Endothelial cell (in vitro differentiated cells): ENCODE results near the gene HMGCS1. TPM values are rescaled to one million over a fixed set of nuclear protein-coding genes. Genes with fewer than 3 reads are reported as not detected.

Experiments
- DNase-seq: peaks from one replicate; pipeline ENCODE4 v3.0.0; 2021; ENCODE audit warnings: low spot score
- H3K27ac Mint-ChIP-seq: one replicate; pipeline ENCODE4 v1.8.0; 2021; ENCODE audit warnings: mixed read lengths, inconsistent platforms; ENCODE audit not compliant: unreplicated experiment
- H3K27me3 Mint-ChIP-seq: one replicate; pipeline ENCODE4 v1.8.0; 2021; ENCODE audit warnings: mild to moderate bottlenecking, moderate library complexity, mixed read lengths, inconsistent platforms; ENCODE audit not compliant: unreplicated experiment
- H3K36me3 Mint-ChIP-seq: one replicate; pipeline ENCODE4 v1.8.0; 2021; ENCODE audit warnings: mild to moderate bottlenecking, low read depth, mixed read lengths, inconsistent platforms; ENCODE audit not compliant: unreplicated experiment
- H3K4me1 Mint-ChIP-seq: one replicate; pipeline ENCODE4 v1.8.0; 2021; ENCODE audit warnings: mild to moderate bottlenecking, mixed read lengths, inconsistent platforms; ENCODE audit not compliant: unreplicated experiment
- H3K4me3 Mint-ChIP-seq: one replicate; pipeline ENCODE4 v1.8.0; 2021; ENCODE audit warnings: mild to moderate bottlenecking, mixed read lengths, inconsistent platforms; ENCODE audit not compliant: unreplicated experiment
- H3K9me3 Mint-ChIP-seq: one replicate; pipeline ENCODE4 v1.8.0; 2021; ENCODE audit warnings: mixed read lengths, inconsistent platforms; ENCODE audit not compliant: unreplicated experiment
- total RNA-seq: library from RNA; stranded (reverse); fragmentation: NEBNext Ultra II Directional; extraction: Animal tissue kit (Norgen Biotek cat#: 25700); gene quantifications from one replicate; pipeline ENCODE4 v1.2.1, GENCODE V29; 2021; ENCODE audit not compliant: unreplicated experiment
- TF ChIP-seq, protein P1 (sequence below): fragments of 200-600 bp; sonication (generic); IDR thresholded peaks from one replicate; pipeline ENCODE4 v1.5.0; 2021; ENCODE audit warnings: antibody characterized with exemption; ENCODE audit not compliant: unreplicated experiment

HMGCS1 gene
- total RNA-seq, 1 donor from 2014 or later = 192 TPM

DNA sequence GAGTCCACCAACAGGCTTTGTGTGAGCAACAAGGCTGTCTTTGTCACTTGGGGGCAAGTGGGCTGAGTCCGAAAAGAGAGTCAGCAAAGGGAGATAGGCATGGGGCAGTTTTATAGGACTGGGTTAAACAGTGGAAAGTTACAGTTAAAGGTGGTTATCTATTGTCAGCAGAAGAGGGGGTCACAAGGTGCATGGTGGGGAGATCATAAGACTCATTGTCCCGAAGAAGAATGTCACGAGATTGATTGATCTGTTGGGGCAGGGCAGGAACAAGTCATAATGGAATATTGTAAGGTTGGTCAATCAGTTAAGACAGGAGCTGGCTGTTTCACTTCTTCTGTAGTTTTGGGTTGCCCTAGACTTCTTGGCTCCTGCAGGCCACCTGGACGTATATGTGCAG lies 7.6 kb upstream of the HMGCS1 start:
- H3K36me3 Mint-ChIP-seq = no peaks in the 10 kb centered on the region
- H3K4me1 Mint-ChIP-seq = no peaks in the 10 kb centered on the region
- no peak for DNase-seq
- no peak overlapping the region for H3K4me3 Mint-ChIP-seq
- no peaks in the 10 kb centered on the region for H3K9me3 Mint-ChIP-seq
- H3K27ac Mint-ChIP-seq = no peak overlapping the region
- TF ChIP-seq, protein P1, sequence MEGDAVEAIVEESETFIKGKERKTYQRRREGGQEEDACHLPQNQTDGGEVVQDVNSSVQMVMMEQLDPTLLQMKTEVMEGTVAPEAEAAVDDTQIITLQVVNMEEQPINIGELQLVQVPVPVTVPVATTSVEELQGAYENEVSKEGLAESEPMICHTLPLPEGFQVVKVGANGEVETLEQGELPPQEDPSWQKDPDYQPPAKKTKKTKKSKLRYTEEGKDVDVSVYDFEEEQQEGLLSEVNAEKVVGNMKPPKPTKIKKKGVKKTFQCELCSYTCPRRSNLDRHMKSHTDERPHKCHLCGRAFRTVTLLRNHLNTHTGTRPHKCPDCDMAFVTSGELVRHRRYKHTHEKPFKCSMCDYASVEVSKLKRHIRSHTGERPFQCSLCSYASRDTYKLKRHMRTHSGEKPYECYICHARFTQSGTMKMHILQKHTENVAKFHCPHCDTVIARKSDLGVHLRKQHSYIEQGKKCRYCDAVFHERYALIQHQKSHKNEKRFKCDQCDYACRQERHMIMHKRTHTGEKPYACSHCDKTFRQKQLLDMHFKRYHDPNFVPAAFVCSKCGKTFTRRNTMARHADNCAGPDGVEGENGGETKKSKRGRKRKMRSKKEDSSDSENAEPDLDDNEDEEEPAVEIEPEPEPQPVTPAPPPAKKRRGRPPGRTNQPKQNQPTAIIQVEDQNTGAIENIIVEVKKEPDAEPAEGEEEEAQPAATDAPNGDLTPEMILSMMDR = no peak
- H3K27me3 Mint-ChIP-seq = no peaks in the 10 kb centered on the region

DNA sequence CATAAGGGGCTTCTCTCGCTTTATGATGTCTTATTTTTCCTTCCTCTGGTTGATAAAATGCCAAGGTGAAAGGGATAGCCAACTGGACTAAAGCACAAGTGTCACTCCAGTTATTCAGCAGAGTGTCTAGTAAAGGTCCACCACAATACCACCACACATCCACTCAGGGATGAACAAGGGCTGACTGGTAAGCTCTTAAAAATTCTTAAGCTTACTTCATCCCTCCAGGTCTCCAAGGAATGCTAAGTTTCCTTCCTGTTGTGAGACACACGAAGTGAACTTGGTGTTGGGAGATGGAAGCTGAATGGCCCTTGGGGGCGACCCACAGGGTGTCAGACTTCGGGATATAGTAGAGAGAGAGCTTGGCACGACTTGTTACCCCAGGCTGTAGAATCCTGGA lies 3.2 kb upstream of the HMGCS1 start:
- DNase-seq = no peak
- peaks cover 12% of the 10 kb centered on the region for H3K27me3 Mint-ChIP-seq
- H3K27ac Mint-ChIP-seq = no peak overlapping the region
- peaks cover 20% of the 10 kb centered on the region for H3K4me1 Mint-ChIP-seq
- peaks cover 4% of the 10 kb centered on the region for H3K9me3 Mint-ChIP-seq
- no peak overlapping the region for H3K4me3 Mint-ChIP-seq
- H3K36me3 Mint-ChIP-seq = peaks cover 11% of the 10 kb centered on the region
- TF ChIP-seq, protein P1 = no peak

DNA sequence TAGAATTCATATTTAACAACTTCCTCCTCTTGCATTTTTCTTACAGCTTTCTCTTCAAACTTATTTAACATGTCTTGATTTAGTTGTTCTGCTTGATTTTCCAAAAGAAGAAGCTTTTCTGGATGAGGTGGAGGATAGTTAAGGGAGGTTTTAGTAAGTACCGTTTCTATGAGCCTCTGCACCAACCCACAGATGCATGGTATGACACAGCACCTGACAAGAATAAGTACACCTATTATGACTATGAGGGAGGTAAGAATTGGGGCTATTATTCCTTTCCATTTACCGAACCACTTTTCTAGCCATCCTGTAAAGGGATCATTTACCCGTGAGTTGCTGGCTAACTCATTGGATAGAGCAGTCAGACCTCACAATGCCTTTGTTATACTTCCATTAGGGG lies 2.5 kb upstream of the HMGCS1 start:
- H3K27ac Mint-ChIP-seq = no peak overlapping the region
- peaks cover 24% of the 10 kb centered on the region for H3K4me1 Mint-ChIP-seq
- H3K4me3 Mint-ChIP-seq = no peak overlapping the region
- DNase-seq = no peak
- H3K36me3 Mint-ChIP-seq = peaks cover 11% of the 10 kb centered on the region
- peaks cover 12% of the 10 kb centered on the region for H3K27me3 Mint-ChIP-seq
- TF ChIP-seq, protein P1 = no peak
- H3K9me3 Mint-ChIP-seq = peaks cover 4% of the 10 kb centered on the region

DNA sequence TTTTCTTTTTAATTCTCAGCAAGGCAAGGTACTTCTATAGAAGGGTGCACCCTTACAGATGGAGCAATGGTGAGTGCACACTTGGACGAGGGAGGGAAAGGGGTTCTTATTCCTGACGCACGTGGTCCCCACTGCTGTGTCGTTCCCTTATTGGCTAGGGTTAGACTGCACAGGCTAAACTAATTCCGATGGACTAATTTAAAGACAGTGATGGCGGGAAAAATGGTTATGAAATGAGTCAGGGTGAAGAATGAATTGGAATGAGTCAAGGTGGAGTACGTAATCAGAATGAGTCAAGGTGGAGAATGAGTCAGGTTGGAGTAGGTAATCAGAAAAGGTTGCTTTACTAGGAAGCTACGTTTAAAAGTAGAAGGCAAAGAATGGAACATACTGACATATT lies 2.1 kb upstream of the HMGCS1 start:
- Mint-ChIP-seq H3K27me3 (peaks cover 12% of the 10 kb centered on the region), H3K27ac (no peak overlapping the region), H3K36me3 (peaks cover 11% of the 10 kb centered on the region), H3K4me3 (no peak overlapping the region), H3K4me1 (peaks cover 26% of the 10 kb centered on the region), H3K9me3 (peaks cover 4% of the 10 kb centered on the region)
- no peak for DNase-seq
- TF ChIP-seq, protein P1 = no peak

DNA sequence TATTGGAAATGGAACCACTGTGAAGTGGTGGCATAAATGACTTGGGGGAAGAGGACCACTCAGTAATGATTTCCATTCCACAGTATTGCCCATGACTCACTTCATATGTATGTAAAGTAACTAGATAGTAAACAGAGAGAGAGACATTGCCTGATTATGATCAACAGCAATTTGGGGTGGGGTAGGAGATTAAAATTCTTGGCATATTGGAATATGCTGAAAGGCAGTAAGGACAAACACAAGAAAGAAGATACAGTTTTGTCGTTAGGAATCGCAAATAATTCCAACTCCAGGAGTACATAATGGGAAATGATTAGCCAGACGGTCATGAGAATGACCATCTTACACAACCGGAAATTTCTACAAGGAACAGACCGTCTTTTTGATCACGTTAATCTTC lies 1.5 kb upstream of the HMGCS1 start:
- peak overlapping the region; percentile 98 for H3K27ac Mint-ChIP-seq
- peaks cover 12% of the 10 kb centered on the region for H3K27me3 Mint-ChIP-seq
- TF ChIP-seq, protein P1 = no peak
- peaks cover 11% of the 10 kb centered on the region for H3K36me3 Mint-ChIP-seq
- no peak overlapping the region for H3K4me3 Mint-ChIP-seq
- peaks cover 31% of the 10 kb centered on the region for H3K4me1 Mint-ChIP-seq
- no peak for DNase-seq
- peaks cover 4% of the 10 kb centered on the region for H3K9me3 Mint-ChIP-seq
